ENCODE results near the gene TEX35. TPM values are rescaled to one million over a fixed set of nuclear protein-coding genes. Genes with fewer than 3 reads are reported as not detected.

The TEX35 gene
- total and polyA plus RNA-seq, 4 donors = not detected

DNA sequence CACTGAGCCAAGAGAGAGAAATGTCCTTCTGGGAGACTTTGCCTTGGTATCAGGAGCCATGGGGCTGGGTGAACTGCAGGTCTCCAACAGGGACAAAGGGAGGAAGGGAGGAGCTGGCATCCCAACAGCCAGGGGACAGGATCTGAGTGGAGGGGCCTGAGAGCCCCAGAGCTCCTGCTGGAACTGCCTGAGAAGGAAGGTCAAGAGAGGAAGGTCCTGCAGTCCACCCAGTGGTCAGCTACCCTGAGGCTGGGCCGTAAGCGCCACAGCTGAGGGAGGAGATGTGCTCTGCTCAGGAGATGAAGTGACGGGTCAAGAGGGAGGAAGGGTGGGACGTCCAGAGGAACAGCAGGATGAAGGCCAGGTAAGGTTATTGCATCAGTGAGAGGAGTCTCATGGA lies 8.6 kb upstream of the TEX35 start:
- Histone ChIP-seq H3K27me3 (ENCODE audit: control insufficient read depth in 1 of 2, insufficient read depth in 2 of 2, low read length in 1 of 2) (no peaks in the 10 kb centered on the region), H3K4me1 (ENCODE audit: control insufficient read depth in 1 of 2, insufficient read depth in 2 of 2, low read length in 2 of 2) (no peaks in the 10 kb centered on the region), H3K36me3 (ENCODE audit: control insufficient read depth in 1 of 2, insufficient read depth in 2 of 2, low read length in 1 of 2) (no peaks in the 10 kb centered on the region), H3K4me3 (ENCODE audit: low read length in 2 of 2) (no peak overlapping the region), H3K9me3 (ENCODE audit: control insufficient read depth, low read length) (no peaks in the 10 kb centered on the region), H3K27ac (ENCODE audit: low read depth in 1 of 2, low read length in 2 of 2) (no peak overlapping the region)
- WGBS, 2 donors = 88 to 90% methylated on average over 4 of the region's 4 CpGs
- DNase-seq (no peak), ATAC-seq (ENCODE audit: low FRiP score) (no peak)
- intact Hi-C loops (cut with DNase I) = loop anchor here (5.0 kb wide), 1 partner anchor 192 kb away; no protein-coding TSS in a partner anchor

DNA sequence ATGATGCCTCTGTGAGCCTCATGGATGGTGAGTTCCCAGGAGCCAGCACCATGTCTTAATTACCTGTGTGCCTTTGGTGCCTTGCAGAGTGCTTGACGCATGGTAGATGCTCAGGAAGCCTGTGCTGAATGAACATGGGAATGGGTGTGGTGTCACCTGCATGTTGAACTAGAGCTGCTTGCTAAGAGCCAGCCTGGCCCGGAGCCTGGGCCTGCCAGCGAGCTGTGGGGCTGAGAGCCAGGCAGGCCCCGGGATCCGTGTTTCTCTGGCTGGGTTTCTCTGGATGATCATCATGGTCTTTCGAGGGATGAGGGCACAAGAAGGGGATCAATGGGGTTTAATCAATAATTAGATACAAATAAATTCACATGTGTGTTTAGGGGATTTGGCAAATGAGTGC lies 6.7 kb upstream of the TEX35 start:
- 52 to 55% methylated on average over 6 of the region's 6 CpGs for WGBS, 2 donors
- no peak for DNase-seq
- intact Hi-C loops (cut with DNase I) = no loop called here

DNA sequence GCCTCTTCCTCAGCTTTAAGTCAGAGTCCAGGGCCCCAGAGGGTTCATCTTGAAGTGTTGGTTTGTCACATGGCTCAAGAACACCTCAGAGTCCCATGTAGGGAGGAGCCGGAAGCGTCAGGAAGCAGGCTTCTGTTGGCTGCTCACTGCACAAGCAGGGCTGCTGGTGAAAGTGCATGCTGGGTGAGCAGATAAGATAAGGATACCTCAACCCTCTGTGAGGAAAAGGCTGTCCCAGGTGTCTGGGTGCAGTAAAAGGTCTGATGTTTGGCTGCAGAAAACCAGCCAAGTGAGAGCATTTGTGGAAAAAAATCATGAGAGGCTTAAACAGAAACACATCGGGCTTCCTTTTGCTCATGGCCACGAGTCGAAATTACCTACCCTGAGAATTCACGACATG lies 6.2 kb upstream of the TEX35 start:
- DNase-seq (no peak), ATAC-seq (ENCODE audit: low FRiP score) (no peak)
- Histone ChIP-seq H3K9me3 (ENCODE audit: control insufficient read depth, low read length) (no peaks in the 10 kb centered on the region), H3K4me1 (ENCODE audit: control insufficient read depth in 1 of 2, insufficient read depth in 2 of 2, low read length in 2 of 2) (no peaks in the 10 kb centered on the region), H3K4me3 (ENCODE audit: low read length in 2 of 2) (no peak overlapping the region), H3K27ac (ENCODE audit: low read depth in 1 of 2, low read length in 2 of 2) (no peak overlapping the region), H3K27me3 (ENCODE audit: control insufficient read depth in 1 of 2, insufficient read depth in 2 of 2, low read length in 1 of 2) (no peaks in the 10 kb centered on the region), H3K36me3 (ENCODE audit: control insufficient read depth in 1 of 2, insufficient read depth in 2 of 2, low read length in 1 of 2) (no peaks in the 10 kb centered on the region)
- WGBS, 2 donors = 86 to 92% methylated on average over 6 of the region's 6 CpGs
- intact Hi-C loops (cut with DNase I) = no loop called here

More for the DNA sequence above, 6.7 kb upstream of the TEX35 start:
- no peak for ATAC-seq (ENCODE audit: low FRiP score)
- H3K4me1 ChIP-seq (ENCODE audit: control insufficient read depth in 1 of 2, insufficient read depth in 2 of 2, low read length in 2 of 2) = no peaks in the 10 kb centered on the region
- no peak overlapping the region for H3K4me3 ChIP-seq (ENCODE audit: low read length in 2 of 2)
- no peaks in the 10 kb centered on the region for H3K36me3 ChIP-seq (ENCODE audit: control insufficient read depth in 1 of 2, insufficient read depth in 2 of 2, low read length in 1 of 2)
- no peaks in the 10 kb centered on the region for H3K27me3 ChIP-seq (ENCODE audit: control insufficient read depth in 1 of 2, insufficient read depth in 2 of 2, low read length in 1 of 2)
- H3K9me3 ChIP-seq (ENCODE audit: control insufficient read depth, low read length) = no peaks in the 10 kb centered on the region
- H3K27ac ChIP-seq (ENCODE audit: low read depth in 1 of 2, low read length in 2 of 2) = no peak overlapping the region

DNA sequence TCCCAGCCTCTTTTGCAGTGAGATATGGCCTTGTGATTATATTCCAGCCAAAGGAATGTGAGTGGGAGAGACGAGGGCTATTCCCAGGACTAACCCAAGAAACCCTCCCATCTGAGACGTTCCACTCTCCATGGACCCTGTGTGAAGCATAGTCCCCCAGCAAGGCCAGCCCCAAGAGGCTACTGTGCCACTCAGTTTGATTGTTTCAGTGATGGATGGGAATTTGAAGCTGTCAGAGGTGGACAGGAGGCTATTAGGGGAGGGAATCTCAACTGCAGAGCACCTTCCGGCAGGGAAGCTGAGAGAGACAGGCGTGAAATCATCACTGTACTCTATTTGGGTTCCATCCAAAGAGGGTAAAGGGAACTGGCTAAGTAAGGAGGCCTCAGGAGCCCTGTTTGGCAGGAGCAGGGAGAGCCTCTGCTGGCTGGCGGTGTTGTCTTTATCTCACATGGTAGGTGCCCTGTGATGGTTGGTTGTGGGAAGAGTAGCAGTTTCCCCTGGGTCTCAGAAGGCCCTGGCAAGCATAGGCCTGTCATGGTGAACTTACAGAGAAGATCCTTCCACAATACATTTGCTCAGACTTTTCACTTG lies 3.4 kb upstream of the TEX35 start:
- ATAC-seq (ENCODE audit: low FRiP score) (no peak), DNase-seq (no peak)
- Histone ChIP-seq H3K36me3 (ENCODE audit: control insufficient read depth in 1 of 2, insufficient read depth in 2 of 2, low read length in 1 of 2) (no peaks in the 10 kb centered on the region), H3K9me3 (ENCODE audit: control insufficient read depth, low read length) (no peaks in the 10 kb centered on the region), H3K4me3 (ENCODE audit: low read length in 2 of 2) (no peak overlapping the region), H3K27me3 (ENCODE audit: control insufficient read depth in 1 of 2, insufficient read depth in 2 of 2, low read length in 1 of 2) (no peaks in the 10 kb centered on the region), H3K27ac (ENCODE audit: low read depth in 1 of 2, low read length in 2 of 2) (no peak overlapping the region), H3K4me1 (ENCODE audit: control insufficient read depth in 1 of 2, insufficient read depth in 2 of 2, low read length in 2 of 2) (no peaks in the 10 kb centered on the region)
- WGBS, 2 donors = 77 to 78% methylated on average over 5 of the region's 5 CpGs
- intact Hi-C loops (cut with DNase I) = no loop called here

DNA sequence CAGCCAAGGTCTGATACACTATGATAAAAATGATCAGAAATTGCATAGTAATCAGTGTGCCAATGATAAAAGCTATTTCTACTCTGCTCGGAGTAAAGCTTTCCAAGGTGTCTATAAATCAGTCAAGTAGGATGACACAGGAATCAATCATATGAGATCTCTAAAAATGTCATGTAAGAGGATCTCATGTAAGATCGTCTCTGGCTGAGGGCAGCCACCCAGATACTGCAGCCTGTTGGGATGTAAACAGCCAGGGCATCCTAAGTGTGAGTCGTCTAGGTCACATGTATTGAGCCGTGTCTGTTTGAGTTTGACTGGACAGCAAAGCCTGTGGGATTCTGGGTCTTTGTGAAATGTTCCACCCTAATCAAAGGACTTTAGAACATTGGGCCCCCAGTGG lies 2.8 kb upstream of the TEX35 start:
- Histone ChIP-seq H3K36me3 (ENCODE audit: control insufficient read depth in 1 of 2, insufficient read depth in 2 of 2, low read length in 1 of 2) (no peaks in the 10 kb centered on the region), H3K4me3 (ENCODE audit: low read length in 2 of 2) (no peak overlapping the region), H3K9me3 (ENCODE audit: control insufficient read depth, low read length) (no peaks in the 10 kb centered on the region), H3K27me3 (ENCODE audit: control insufficient read depth in 1 of 2, insufficient read depth in 2 of 2, low read length in 1 of 2) (no peaks in the 10 kb centered on the region), H3K27ac (ENCODE audit: low read depth in 1 of 2, low read length in 2 of 2) (no peak overlapping the region), H3K4me1 (ENCODE audit: control insufficient read depth in 1 of 2, insufficient read depth in 2 of 2, low read length in 2 of 2) (no peaks in the 10 kb centered on the region)
- DNase-seq (no peak), ATAC-seq (ENCODE audit: low FRiP score) (no peak)
- intact Hi-C loops (cut with DNase I) = no loop called here
- 92 to 95% methylated on average over 4 of the region's 4 CpGs for WGBS, 2 donors

DNA sequence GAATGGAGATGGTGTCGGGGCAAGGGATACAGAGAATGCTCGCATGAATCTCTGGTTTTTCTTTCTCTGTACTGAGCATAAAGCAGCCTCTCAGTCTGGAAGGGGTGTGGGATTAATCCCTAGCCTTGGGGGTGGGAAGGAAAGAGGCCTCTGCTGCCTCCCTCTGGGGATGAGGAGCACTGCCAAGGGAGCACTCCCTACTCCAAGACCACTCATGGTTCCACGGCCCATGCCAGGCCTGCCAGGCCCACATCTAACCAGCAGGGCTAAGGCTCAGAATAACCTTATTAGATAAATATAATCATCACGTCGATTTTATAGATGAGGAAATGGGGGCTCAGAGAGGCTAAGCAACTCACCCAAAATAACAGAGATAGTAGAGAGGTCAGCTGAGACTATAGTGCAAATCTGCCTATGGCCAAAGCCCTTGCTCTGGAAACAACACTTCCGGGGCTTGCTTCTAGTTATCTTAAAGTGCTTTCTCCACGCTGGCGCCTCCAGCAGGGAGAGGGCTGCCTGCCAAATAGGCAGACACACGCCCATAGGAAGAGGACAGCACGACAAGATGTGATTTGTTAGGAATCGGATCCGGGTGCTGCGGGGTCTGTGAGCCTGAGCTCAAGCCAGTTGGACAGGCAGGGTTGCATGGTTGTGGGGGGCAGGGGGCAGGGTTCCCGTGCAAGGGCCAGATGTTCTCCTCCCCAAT lies 522 bp downstream of the TEX35 start:
- DNase-seq (peak in 1 of 2 donors; percentile 64), ATAC-seq (ENCODE audit: low FRiP score) (peak; percentile 49)
- H3K9me3 ChIP-seq (ENCODE audit: control insufficient read depth, low read length) = no peaks in the 10 kb centered on the region
- no peaks in the 10 kb centered on the region for H3K4me1 ChIP-seq (ENCODE audit: control insufficient read depth in 1 of 2, insufficient read depth in 2 of 2, low read length in 2 of 2)
- no peaks in the 10 kb centered on the region for H3K36me3 ChIP-seq (ENCODE audit: control insufficient read depth in 1 of 2, insufficient read depth in 2 of 2, low read length in 1 of 2)
- H3K27ac ChIP-seq (ENCODE audit: low read depth in 1 of 2, low read length in 2 of 2) = no peak overlapping the region
- intact Hi-C loops (cut with DNase I) = no loop called here
- no peaks in the 10 kb centered on the region for H3K27me3 ChIP-seq (ENCODE audit: control insufficient read depth in 1 of 2, insufficient read depth in 2 of 2, low read length in 1 of 2)
- 48 to 49% methylated on average over 14 of the region's 14 CpGs for WGBS, 2 donors
- H3K4me3 ChIP-seq (ENCODE audit: low read length in 2 of 2) = no peak overlapping the region

DNA sequence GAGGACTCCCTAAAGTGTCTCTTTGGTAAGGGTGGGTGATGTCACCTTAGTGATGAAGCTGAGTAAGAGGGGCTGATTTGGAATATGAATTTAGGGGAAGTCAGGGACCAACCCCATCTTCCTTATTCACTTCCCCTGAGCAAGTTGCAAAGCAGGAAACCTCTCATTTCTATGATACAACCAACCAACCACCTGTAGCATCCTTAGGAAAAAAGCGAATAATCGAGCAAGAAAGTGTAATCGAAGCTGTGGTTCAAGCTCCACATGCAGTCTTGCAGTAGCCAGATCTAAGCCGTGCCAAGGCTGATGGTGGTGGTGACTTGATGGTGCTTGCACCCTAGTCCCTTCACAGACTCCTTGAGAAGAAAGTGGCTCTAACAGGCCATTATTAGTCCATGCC lies 3.2 kb downstream of the TEX35 start:
- Histone ChIP-seq H3K9me3 (ENCODE audit: control insufficient read depth, low read length) (no peaks in the 10 kb centered on the region), H3K4me1 (ENCODE audit: control insufficient read depth in 1 of 2, insufficient read depth in 2 of 2, low read length in 2 of 2) (no peaks in the 10 kb centered on the region), H3K36me3 (ENCODE audit: control insufficient read depth in 1 of 2, insufficient read depth in 2 of 2, low read length in 1 of 2) (no peaks in the 10 kb centered on the region), H3K27me3 (ENCODE audit: control insufficient read depth in 1 of 2, insufficient read depth in 2 of 2, low read length in 1 of 2) (no peaks in the 10 kb centered on the region), H3K4me3 (ENCODE audit: low read length in 2 of 2) (no peak overlapping the region), H3K27ac (ENCODE audit: low read depth in 1 of 2, low read length in 2 of 2) (no peak overlapping the region)
- intact Hi-C loops (cut with DNase I) = no loop called here
- 98 to 99% methylated on average over 4 of the region's 4 CpGs for WGBS, 2 donors
- ATAC-seq (ENCODE audit: low FRiP score) = no peak
- DNase-seq = no peak

DNA sequence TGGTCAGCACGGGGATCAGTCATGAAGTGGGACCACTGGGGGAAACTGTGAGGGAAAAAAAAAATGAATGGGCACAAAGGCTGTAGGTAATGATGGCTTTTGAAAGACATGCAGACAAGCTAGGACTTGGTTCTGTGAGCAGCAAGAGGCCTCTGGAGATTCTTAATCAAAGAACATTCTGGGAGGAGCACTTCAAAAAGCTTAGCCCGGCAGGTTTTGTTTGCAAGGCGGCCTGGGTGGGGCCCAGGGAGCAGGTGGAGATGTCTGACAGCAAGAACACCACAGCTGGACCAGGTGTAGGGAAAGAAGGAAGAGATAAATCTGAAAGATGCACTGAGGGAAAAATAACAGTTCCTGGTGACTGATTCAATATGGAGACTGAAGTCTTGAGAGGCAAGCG lies 6.0 kb downstream of the TEX35 start:
- no peak for ATAC-seq (ENCODE audit: low FRiP score)
- intact Hi-C loops (cut with DNase I) = no loop called here
- Histone ChIP-seq H3K4me3 (ENCODE audit: low read length in 2 of 2) (no peak overlapping the region), H3K9me3 (ENCODE audit: control insufficient read depth, low read length) (no peaks in the 10 kb centered on the region), H3K27ac (ENCODE audit: low read depth in 1 of 2, low read length in 2 of 2) (no peak overlapping the region), H3K36me3 (ENCODE audit: control insufficient read depth in 1 of 2, insufficient read depth in 2 of 2, low read length in 1 of 2) (no peaks in the 10 kb centered on the region), H3K27me3 (ENCODE audit: control insufficient read depth in 1 of 2, insufficient read depth in 2 of 2, low read length in 1 of 2) (no peaks in the 10 kb centered on the region), H3K4me1 (ENCODE audit: control insufficient read depth in 1 of 2, insufficient read depth in 2 of 2, low read length in 2 of 2) (no peaks in the 10 kb centered on the region)
- no peak for DNase-seq
- 79 to 80% methylated on average over 4 of the region's 4 CpGs for WGBS, 2 donors

DNA sequence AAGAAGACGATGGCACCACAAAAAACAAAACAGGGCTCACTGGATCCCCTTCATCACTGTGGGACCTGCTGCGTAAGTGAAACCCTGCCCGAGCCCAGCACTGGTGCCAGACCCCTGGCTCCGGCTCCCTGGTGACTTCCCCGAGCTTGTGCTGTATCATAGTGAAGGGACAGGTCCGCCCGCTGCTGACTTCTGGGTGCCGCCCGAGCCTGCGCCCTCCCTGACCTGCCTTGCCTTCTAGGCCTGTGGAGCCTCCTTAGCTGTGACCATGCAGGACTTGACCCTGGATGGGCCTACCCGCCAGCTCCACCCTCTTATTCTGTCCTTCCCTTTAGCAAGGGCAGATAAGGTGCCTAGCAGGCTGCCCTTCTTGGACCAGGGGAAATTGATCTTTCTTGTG lies 7.9 kb downstream of the TEX35 start:
- H3K36me3 ChIP-seq (ENCODE audit: control insufficient read depth in 1 of 2, insufficient read depth in 2 of 2, low read length in 1 of 2) = no peaks in the 10 kb centered on the region
- ATAC-seq (ENCODE audit: low FRiP score) = no peak
- no peak overlapping the region for H3K27ac ChIP-seq (ENCODE audit: low read depth in 1 of 2, low read length in 2 of 2)
- H3K4me1 ChIP-seq (ENCODE audit: control insufficient read depth in 1 of 2, insufficient read depth in 2 of 2, low read length in 2 of 2) = no peaks in the 10 kb centered on the region
- H3K27me3 ChIP-seq (ENCODE audit: control insufficient read depth in 1 of 2, insufficient read depth in 2 of 2, low read length in 1 of 2) = no peaks in the 10 kb centered on the region
- WGBS, 2 donors = 94 to 96% methylated on average over 10 to 11 of the region's 11 CpGs
- H3K4me3 ChIP-seq (ENCODE audit: low read length in 2 of 2) = no peak overlapping the region
- DNase-seq = peak in 1 of 2 donors; percentile 72
- intact Hi-C loops (cut with DNase I) = no loop called here
- H3K9me3 ChIP-seq (ENCODE audit: control insufficient read depth, low read length) = no peaks in the 10 kb centered on the region
